Loucy (cell line): Measurements from ENCODE around the gene PRR35.

ENCODE experiments used
- EZH2phosphoT487 ChIP-seq: fragments of 200-600 bp; IDR thresholded peaks from 2 replicates; pipeline ENCODE4 v1.6.1; 2018; ENCODE audit warnings: antibody characterized with exemption, mild to moderate bottlenecking, moderate library complexity, borderline replicate concordance
- TF ChIP-seq, protein P1 (sequence below): fragments of 200-600 bp; sonication (generic); conservative IDR thresholded peaks from 2 replicates; pipeline ENCODE4 v1.5.1; 2014; ENCODE audit warnings: mild to moderate bottlenecking, antibody characterized with exemption, low read length

DNA sequence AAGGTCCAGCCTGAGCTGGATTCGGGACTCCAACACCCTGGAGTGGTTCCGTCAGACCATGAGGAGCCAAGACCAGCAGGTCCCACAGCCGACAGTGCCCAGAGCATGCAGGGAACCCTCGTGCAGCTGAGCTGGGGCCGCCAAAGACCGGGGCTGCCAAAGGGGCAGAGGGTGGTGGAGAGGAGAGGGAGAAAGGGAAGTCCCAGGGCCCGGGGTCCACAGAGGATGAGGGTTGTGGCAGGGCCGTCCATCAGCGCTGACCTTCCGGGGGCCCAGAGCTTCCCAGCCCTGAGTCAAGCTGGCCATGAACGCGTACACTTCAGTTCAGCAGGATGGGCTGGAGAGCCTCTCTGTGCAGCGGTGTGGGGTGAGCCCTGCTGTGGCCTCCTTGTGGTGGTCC, 39.3 kb upstream of the PRR35 start:
- TF ChIP-seq, protein P1, sequence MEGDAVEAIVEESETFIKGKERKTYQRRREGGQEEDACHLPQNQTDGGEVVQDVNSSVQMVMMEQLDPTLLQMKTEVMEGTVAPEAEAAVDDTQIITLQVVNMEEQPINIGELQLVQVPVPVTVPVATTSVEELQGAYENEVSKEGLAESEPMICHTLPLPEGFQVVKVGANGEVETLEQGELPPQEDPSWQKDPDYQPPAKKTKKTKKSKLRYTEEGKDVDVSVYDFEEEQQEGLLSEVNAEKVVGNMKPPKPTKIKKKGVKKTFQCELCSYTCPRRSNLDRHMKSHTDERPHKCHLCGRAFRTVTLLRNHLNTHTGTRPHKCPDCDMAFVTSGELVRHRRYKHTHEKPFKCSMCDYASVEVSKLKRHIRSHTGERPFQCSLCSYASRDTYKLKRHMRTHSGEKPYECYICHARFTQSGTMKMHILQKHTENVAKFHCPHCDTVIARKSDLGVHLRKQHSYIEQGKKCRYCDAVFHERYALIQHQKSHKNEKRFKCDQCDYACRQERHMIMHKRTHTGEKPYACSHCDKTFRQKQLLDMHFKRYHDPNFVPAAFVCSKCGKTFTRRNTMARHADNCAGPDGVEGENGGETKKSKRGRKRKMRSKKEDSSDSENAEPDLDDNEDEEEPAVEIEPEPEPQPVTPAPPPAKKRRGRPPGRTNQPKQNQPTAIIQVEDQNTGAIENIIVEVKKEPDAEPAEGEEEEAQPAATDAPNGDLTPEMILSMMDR = no peak
- TF ChIP-seq EZH2phosphoT487 = no peak
